IPS-15b (cell line): Measurements from ENCODE around the gene RUVBL1.

ENCODE experiments used
- H3K27me3 ChIP-seq: one replicate; pipeline ENCODE4 v1.6.1; 2013; ENCODE audit warnings: low read length; ENCODE audit not compliant: control insufficient read depth, insufficient read depth
- H3K36me3 ChIP-seq: one replicate; pipeline ENCODE4 v1.6.1; 2013; ENCODE audit warnings: low read length; ENCODE audit not compliant: control insufficient read depth, insufficient read depth
- H3K4me1 ChIP-seq: one replicate; pipeline ENCODE4 v1.6.1; 2013; ENCODE audit warnings: mild to moderate bottlenecking, low read length; ENCODE audit not compliant: control insufficient read depth, insufficient read depth
- H3K4me3 ChIP-seq: one replicate; pipeline ENCODE4 v1.5.1; 2013; ENCODE audit warnings: low read depth, low read length
- H3K9ac ChIP-seq: one replicate; pipeline ENCODE4 v1.6.1; 2013; ENCODE audit warnings: low read depth, mild to moderate bottlenecking, low read length
- H3K9me3 ChIP-seq: one replicate; pipeline ENCODE4 v1.6.1; 2013; ENCODE audit warnings: mild to moderate bottlenecking, low read length; ENCODE audit not compliant: control insufficient read depth, insufficient read depth

Gene RUVBL1

DNA sequence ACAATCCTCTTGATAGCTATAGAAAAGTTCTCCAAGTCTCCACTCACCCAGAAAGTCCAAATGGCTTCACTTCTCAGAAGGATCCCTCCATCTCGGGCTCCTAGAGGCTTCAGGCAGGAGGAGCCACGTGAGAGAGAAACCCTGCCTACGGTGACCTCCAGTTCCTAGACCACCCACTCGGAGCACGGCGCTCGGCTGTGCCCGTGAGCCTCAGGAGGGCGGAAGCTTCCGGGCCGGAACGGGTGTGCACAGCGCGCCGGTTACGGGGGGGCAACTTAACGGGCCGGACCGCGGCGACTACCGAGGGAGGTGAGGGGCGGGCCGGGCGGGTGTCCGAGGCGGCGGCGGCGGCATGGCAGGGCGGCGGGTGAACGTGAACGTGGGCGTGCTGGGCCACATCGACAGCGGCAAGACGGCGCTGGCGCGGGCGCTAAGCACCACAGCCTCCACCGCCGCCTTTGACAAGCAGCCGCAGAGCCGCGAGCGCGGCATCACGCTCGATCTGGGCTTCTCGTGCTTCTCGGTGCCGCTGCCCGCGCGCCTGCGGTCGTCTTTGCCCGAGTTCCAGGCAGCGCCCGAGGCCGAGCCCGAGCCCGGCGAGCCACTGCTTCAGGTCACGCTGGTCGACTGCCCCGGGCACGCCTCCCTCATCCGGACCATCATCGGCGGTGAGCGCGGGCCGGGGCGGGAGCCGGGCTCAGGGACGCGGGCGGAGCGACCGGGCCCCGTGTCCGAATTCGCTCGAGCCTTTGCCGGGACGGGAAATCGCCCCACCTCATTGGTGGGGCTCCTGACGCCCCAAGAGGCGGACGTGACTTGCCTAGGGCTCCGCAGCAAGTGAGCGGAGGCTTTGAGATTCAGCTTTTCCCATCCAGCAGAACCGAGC is 29.8 kb upstream of the RUVBL1 start, which contains the start of gene EEFSEC:
TSS of gene EEFSEC (plus strand) at position 326 of the 886 bp plus-strand sequence. CDS start at position 353, 27 bp downstream.
- H3K4me3 ChIP-seq, result peak within 1 kb of the TSS; percentile 79
- no peaks in the 10 kb centered on the region for H3K4me1 ChIP-seq
- H3K27me3 ChIP-seq, result no peaks in the 10 kb centered on the region
- peak within 1 kb of the TSS; percentile 83 for H3K9ac ChIP-seq
- H3K9me3 ChIP-seq, result no peaks in the 10 kb centered on the region
- no peaks in the 10 kb centered on the region for H3K36me3 ChIP-seq

DNA sequence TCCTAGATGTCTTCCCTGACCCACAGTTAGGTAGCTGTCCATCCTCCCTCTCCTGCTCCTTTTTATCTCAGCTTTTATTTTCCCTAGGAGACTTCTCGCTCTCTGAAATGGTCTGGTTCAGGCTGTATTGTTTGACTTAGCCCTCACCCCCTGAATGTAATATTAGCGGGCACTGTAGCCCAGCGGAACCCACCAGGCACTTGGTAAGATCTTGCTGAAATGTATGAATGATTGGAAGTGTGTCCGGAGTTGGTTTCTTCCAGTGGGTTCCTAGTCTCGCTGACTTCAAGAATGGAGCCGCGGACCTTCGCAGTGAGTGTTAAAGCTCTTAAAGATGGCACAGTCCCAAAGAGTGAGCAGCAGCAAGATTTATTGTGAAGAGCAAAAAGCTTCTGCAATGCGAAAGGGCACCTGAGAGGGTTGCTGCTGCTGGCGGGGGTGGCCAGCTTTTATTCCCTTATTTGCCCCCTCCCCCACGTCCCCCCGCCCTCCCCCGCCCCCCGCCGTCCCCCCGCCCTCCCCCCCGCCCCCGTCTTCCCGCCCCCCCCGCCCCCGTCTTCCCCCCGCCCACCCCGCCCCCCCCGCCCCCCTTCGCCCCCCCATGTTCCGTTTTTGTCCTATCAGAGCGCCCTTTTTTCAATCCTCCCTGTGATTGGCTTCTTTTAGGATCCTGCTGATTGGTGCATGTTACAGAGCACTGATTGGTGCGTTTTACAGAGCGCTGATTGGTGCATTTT is 29.0 kb upstream of the RUVBL1 start:
- Histone ChIP-seq H3K9ac (peak overlapping the region; percentile 76), H3K4me3 (peak overlapping the region; percentile 79), H3K4me1 (no peaks in the 10 kb centered on the region)

DNA sequence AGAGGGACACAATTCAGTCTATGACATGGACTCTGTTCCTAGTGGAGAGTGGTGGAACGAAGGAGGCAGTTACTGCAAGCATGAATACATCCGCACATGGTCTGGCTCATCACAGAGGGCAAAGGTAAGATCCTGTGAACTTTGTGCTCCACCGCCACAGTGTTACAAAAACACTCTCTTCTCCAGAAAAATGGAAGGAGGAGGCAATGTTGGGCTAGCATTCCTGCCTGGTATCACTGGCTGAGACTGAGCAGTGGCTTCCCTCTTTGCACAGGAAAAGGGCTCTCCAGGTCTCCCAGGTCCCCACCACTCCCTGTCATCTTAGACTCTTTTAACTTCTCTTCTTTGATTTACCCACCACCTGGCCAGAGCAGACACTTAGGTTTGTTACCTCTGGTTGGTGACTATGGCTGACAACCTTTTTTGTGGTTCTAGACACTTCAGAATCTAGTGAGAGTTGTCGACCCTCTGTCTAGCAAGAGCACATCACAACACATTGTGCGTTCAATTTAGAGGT is 28.2 kb upstream of the RUVBL1 start:
- Histone ChIP-seq H3K4me3 (no peak overlapping the region), H3K9me3 (no peaks in the 10 kb centered on the region), H3K4me1 (no peaks in the 10 kb centered on the region), H3K9ac (no peak overlapping the region), H3K27me3 (no peaks in the 10 kb centered on the region), H3K36me3 (no peaks in the 10 kb centered on the region)

More for the DNA sequence above, 29.0 kb upstream of the RUVBL1 start:
- H3K27me3 ChIP-seq, result no peaks in the 10 kb centered on the region
- no peaks in the 10 kb centered on the region for H3K9me3 ChIP-seq
- no peaks in the 10 kb centered on the region for H3K36me3 ChIP-seq

- Histone ChIP-seq H3K9ac (no peak overlapping the region), H3K9me3 (no peaks in the 10 kb centered on the region), H3K4me1 (no peaks in the 10 kb centered on the region), H3K4me3 (no peak overlapping the region), H3K36me3 (no peaks in the 10 kb centered on the region), H3K27me3 (no peaks in the 10 kb centered on the region)
Observed at GRCh38 chr3:128149650-128150049, 26.0 kb upstream of the RUVBL1 start.

DNA sequence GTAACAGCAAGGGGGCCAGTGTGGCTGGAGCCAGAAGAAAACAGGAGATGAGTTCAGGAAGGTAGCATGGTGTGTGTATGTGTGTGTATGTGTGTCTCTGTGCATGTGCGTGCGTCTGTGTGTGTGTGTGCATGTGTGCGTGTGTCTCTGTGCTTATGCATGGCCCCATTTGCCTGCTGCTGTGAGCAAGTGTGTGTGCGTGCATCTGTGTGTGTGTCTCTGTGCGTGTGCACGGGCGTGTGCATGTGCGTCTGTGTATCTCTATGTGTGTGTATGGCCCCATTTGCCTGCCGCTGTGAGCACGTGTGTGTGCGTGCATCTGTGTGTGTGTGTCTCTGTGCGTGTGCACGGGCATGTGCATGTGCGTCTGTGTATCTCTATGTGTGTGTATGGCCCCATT is 22.6 kb upstream of the RUVBL1 start:
- Histone ChIP-seq H3K27me3 (no peaks in the 10 kb centered on the region), H3K36me3 (no peaks in the 10 kb centered on the region), H3K9me3 (no peaks in the 10 kb centered on the region), H3K9ac (no peak overlapping the region), H3K4me3 (no peak overlapping the region), H3K4me1 (no peaks in the 10 kb centered on the region)

- H3K4me1 ChIP-seq, result no peaks in the 10 kb centered on the region
- H3K9me3 ChIP-seq, result no peaks in the 10 kb centered on the region
Observed at GRCh38 chr3:128145279-128145678, 21.7 kb upstream of the RUVBL1 start.

DNA sequence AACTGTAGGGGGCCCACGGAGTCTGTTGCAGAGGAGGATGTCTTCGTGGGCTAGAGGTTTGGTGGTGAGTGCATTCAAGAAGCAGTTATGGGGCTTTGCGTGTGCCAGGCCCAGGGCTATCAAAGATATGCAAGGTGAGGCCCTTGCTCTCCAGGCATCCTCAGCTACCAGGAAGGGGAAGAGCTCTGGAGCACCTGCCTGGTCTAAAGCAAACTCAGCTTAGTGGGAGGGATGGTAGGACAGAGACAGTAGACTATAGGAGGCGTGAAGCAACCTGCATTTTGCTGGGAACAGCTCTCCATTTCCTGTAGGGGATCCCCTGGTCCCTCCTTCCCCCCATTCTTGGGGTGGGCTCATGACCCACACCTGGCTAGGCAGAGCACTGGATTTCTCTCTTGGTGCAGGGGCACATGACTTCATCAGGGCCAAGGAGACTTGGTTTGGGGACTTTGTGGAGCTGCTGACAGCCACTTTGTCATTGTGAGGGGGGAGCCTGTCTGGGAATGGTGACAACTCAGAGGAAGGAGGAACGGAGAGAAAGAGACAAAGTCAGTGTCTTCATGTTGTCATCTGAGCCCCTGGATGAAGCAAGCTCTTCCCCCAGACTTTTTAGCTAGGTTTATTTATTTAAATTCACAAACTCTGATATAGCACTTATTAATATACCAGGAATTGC is 21.0 kb upstream of the RUVBL1 start:
- Histone ChIP-seq H3K4me1 (no peaks in the 10 kb centered on the region), H3K27me3 (no peaks in the 10 kb centered on the region), H3K4me3 (no peak overlapping the region), H3K9me3 (no peaks in the 10 kb centered on the region), H3K36me3 (no peaks in the 10 kb centered on the region), H3K9ac (no peak overlapping the region)

More at GRCh38 chr3:128145279-128145678, 21.7 kb upstream of the RUVBL1 start:
- H3K36me3 ChIP-seq, result no peaks in the 10 kb centered on the region
- no peaks in the 10 kb centered on the region for H3K27me3 ChIP-seq
- no peak overlapping the region for H3K4me3 ChIP-seq
- no peak overlapping the region for H3K9ac ChIP-seq

- no peaks in the 10 kb centered on the region for H3K36me3 ChIP-seq
- no peak overlapping the region for H3K4me3 ChIP-seq
- no peaks in the 10 kb centered on the region for H3K27me3 ChIP-seq
- no peaks in the 10 kb centered on the region for H3K9me3 ChIP-seq
- no peak overlapping the region for H3K9ac ChIP-seq
- no peaks in the 10 kb centered on the region for H3K4me1 ChIP-seq
Observed at GRCh38 chr3:128143496-128143895, 19.9 kb upstream of the RUVBL1 start.

GRCh38 chr3:128133273-128133883 is 9.8 kb upstream of the RUVBL1 start:
- no peaks in the 10 kb centered on the region for H3K4me1 ChIP-seq
- peaks cover 2% of the 10 kb centered on the region for H3K27me3 ChIP-seq
- H3K9me3 ChIP-seq, result no peaks in the 10 kb centered on the region
- H3K9ac ChIP-seq, result no peak overlapping the region
- H3K36me3 ChIP-seq, result no peaks in the 10 kb centered on the region
- H3K4me3 ChIP-seq, result no peak overlapping the region

- H3K27me3 ChIP-seq, result peaks cover 2% of the 10 kb centered on the region
- no peak overlapping the region for H3K4me3 ChIP-seq
- no peaks in the 10 kb centered on the region for H3K36me3 ChIP-seq
- H3K4me1 ChIP-seq, result no peaks in the 10 kb centered on the region
- no peaks in the 10 kb centered on the region for H3K9me3 ChIP-seq
- H3K9ac ChIP-seq, result no peak overlapping the region
Observed at GRCh38 chr3:128131897-128132646, 8.5 kb upstream of the RUVBL1 start.
